Measurements from ENCODE around the gene MRAP2. TPM values are rescaled to one million over a fixed set of nuclear protein-coding genes. Genes with fewer than 3 reads are reported as not detected.
"Not testable (repeated sequence)": the region's sequence is repeated elsewhere in the genome, so short reads cannot be mapped to it uniquely, and the experiment has no call there.

Gene MRAP2
- total and polyA plus RNA-seq, 2 of the 13 experiments (the other 11 are each of a cell fraction or from before 2014, with no cell fraction given): 0.33 to 3.5 TPM

- TF ChIP-seq ZNF710 (CRISPR knock-in tag; IDR thresholded peaks at IDR 0.05; ENCODE audit: borderline replicate concordance): peak; percentile 88
- TF ChIP-seq SOX5 (CRISPR knock-in tag; IDR thresholded peaks at IDR 0.05; ENCODE audit: borderline replicate concordance): peak; percentile 60; the same call in 1 of the 2 replicates
- TF ChIP-seq PAXIP1 (CRISPR knock-in tag; conservative IDR thresholded peaks at IDR 0.05): peak; percentile 86
- TF ChIP-seq NCOA2 (CRISPR knock-in tag; IDR thresholded peaks at IDR 0.05): 0 out of 2 replicates have a peak, but pooled peaks have one; percentile 44
- 0 out of 2 replicates have a peak, but pooled peaks have one; percentile 54 for TF ChIP-seq ZBTB34 (CRISPR knock-in tag; IDR thresholded peaks at IDR 0.05)
- TF ChIP-seq ZBTB37 (CRISPR knock-in tag; IDR thresholded peaks at IDR 0.05): peak; percentile 65; the same call in 1 of the 2 replicates
- peak; percentile 87 for TF ChIP-seq ISL2 (CRISPR knock-in tag; IDR thresholded peaks at IDR 0.05)
- peak; percentile 52 for TF ChIP-seq GATAD2A (CRISPR knock-in tag; IDR thresholded peaks at IDR 0.05)
- TF ChIP-seq ZMYM4 (CRISPR knock-in tag; IDR thresholded peaks at IDR 0.05): peak; percentile 54; the same call in 1 of the 2 replicates
- 0 out of 2 replicates have a peak, but pooled peaks have one; percentile 39 for TF ChIP-seq DPF2 (CRISPR knock-in tag; IDR thresholded peaks at IDR 0.05; ENCODE audit: borderline replicate concordance, low read depth)
- TF ChIP-seq ZNF670 (CRISPR knock-in tag; IDR thresholded peaks at IDR 0.05; ENCODE audit: borderline replicate concordance): peak; percentile 34; the same call in 1 of the 2 replicates
- peak; percentile 48 for TF ChIP-seq ARID5B (CRISPR knock-in tag; IDR thresholded peaks at IDR 0.05)
- TF ChIP-seq FOXP1 (IDR thresholded peaks at IDR 0.05); HNF4G (CRISPR knock-in tag; IDR thresholded peaks at IDR 0.05; ENCODE audit: borderline replicate concordance, low read depth): not testable (repeated sequence)
- TF ChIP-seq FOXP1 (CRISPR knock-in tag; IDR thresholded peaks at IDR 0.05): peak; percentile 24; the same call in 1 of the 2 replicates
- peak; percentile 29; the same call in 1 of the 2 replicates for TF ChIP-seq HNF4G (IDR thresholded peaks at IDR 0.05; ENCODE audit: borderline replicate concordance, low read depth, low read length)
These were observed 96.0 kb downstream of the MRAP2 start (continued) for GRCh38 chr6:84129588-84129987.
